ENCODE measurements around the gene VGLL4.
"Not testable (repeated sequence)": the region's sequence is repeated elsewhere in the genome, so short reads cannot be mapped to it uniquely, and the experiment has no call there.

Gene VGLL4

DNA sequence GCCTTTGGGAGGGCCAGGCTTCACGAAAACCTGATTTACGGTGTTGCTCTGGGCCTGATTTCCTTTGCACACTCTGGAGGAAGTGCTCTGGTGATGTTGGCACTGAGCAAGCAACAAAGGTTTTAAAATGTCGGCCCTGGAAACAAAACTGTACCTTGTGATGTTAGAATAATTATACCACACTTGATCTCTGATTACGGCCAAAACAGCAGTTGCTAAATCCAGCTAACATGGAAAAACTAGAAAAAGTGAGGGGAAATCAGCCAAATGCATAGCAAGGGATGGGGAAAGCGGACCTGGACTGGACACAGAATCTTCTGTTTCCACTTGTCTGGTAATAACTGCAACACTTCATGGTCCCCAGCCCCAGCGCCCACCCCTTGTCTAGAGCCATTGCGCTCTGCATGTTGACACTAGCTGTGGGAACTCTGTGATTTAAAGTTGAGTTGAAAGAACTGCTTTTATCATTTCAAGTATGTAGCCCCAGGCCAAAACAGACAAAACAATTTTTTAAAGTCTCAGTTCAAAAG, 120.1 kb downstream of the VGLL4 start:
- DNase-seq = no peak

DNA sequence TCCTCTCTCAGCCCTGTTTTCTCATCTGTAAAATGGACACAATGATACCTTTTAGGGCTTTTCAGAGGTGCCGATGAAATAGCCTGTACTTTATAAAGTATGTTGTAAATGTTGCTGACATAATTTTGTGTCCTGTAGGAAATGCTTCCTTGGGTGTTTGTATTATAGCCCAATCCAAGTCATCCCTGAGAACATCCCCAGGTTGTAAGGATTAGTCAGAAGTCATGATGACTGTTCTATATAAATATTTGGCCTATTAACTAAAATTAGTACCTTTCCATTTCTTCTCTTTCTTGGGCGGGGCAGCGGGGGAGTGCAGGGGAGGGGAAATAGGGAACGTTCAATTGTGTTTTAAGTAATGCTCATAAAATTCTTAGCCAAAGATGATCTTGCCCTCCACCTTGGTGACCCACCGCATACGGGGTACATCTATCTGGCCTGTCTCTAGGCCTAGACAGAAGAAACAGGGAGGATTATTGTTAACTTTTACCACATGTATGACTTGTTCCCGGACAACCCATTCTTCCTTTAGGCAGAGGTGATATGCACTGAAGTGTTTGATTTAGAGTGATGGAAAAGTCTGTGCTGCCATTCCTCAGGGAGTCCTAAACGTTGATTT, 120.7 kb downstream of the VGLL4 start:
- no peak for DNase-seq

DNA sequence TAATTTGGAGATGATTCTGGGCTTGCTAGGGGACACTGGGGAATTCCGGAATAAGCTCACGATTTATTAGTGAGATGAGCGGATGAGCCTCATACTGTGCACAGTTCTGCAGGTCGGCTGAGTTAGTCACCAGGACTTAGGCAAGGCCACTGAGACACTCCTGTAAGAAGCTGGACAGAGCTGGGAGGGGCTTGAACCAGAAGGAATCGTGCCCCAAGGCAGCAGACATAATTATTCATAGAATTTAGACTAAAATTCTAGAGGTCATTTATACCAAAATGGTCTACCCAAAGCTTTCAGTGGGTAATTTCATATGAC, 121.4 kb downstream of the VGLL4 start:
- no peak for DNase-seq

DNA sequence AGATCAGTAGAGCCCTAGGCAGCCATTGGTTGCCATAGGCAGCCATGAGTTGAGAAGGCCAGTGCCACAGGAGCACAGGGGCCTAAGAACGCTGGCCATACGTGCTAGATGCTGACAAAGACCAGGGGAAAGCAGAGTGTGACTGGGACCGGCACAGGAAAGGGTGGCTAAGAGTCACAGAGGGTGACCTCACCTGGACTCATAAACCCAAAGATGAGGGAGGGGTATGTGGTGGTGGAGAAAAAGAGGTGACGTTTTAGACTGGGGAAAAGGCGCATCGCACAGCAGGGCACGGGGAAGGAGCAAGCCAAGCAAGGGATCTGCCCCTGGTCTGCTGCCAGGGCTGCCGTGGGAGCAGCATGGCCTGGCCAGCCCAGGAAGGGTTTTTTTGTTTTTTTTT, 122.5 kb downstream of the VGLL4 start:
- DNase-seq = no peak

DNA sequence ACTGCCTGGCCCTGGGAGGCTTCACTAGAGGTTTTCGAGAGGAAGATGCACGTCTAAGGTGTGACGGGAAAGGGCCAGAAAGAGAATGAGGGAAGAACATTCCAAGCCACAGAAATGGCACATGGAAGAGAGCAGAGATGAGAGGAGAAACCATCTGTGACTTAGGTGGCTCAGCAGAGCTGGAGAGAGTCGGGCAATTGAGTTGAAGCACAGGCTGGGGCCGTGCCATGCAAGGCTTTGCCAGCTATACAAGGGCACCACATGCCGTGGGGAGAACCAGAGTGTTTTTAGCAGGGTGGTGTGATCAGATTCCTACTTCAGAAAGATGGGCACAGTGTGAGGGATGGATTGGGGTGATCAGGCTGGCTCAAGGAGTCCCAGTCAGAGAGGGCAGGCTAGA, 126.1 kb downstream of the VGLL4 start:
- no peak for DNase-seq

DNA sequence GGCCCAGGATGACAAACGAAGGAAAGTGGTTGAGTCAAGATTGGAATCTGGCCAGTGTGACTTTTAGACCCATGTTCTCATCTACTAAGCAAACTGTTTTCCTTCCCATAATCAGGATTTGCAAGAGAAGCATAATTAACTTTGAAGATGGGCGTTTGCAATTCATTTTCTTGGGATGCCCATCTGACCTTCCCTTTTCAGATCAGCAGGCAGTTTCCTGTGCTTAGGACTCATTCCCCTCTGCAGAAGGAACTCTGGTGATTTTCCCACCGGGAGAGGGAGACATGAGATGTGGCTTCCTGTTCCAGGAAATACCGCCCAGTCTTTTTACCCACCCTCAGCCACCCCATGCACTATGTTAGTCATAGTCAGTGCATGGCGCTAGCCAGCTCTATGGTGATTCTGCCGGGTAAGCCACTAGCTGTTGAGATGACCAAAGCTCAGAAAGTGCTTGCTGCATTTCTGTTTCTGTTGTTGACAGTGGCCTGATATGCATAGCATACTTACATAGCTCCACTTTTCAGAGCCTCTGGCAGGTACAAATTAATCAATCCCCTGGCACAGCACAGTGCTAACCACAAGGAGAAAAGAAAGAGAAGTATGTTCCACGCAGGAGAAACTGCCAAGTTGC, 129.4 kb downstream of the VGLL4 start:
- DNase-seq = no peak

DNA sequence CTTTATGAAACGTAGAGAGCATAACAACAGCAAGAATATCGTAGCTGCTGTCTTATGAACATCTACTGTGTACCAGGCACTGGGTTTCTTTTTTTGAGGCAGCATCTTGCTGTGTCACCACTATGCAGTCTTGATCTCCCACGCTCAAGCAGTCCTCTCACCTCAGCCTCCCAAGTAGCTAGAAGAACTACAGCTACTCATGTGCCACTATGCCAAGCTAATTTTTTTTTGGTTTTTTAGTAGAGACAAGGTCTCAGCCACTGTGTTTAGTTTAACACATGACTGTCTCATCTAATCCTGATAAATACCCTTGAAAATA, 129.9 kb downstream of the VGLL4 start:
- no peak for DNase-seq

DNA sequence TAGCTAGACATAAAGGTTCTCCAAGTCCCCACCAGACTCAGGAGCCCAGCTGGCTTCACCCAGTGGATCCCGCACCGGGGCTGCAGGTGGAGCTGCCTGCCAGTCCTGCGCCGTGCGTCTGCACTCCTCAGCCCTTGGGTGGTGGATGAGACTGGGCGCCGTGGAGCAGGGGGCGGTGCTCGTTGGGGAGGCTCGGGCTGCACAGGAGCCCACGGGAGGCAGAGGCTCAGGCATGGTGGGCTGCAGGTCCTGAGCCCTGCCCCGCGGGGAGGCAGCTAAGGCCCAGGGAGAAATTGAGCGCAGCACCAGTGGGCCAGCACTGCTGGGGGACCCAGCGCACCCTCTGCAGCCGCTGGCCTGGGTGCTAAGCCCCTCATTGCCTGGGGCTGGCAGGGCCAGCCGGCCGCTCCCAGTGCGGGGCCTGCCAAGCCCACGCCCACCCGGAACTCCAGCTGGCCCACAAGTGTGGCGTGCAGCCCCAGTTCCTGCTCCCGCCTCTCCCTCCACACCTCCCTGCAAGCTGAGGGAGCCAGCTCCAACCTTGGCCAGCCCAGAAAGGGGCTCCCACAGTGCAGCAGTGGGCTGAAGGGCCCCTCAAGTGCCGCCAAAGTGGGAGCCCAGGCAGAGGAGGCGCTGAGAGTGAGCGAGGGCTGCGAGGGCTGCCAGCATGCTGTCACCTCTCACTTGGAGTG, 130.4 kb downstream of the VGLL4 start:
- DNase-seq = not testable (repeated sequence)

DNA sequence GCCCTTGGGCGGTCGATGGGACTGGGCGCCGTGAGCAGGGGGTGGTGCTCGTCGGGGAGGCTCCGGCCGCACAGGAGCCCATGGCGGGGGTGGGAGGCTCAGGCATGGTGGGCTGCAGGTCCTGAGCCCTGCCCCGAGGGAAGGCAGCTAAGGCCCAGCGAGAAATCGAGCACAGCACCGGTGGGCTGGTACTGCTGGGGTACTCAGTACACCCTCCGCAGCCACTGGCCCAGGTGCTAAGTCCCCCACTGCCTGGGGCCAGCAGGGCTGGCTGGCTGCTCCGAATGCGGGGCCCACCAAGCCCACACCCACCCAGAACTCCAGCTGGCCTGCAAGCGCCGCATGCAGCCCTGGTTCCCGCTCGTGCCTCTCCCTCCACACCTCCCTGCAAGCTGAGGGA, 132.1 kb downstream of the VGLL4 start:
- not testable (repeated sequence) for DNase-seq

DNA sequence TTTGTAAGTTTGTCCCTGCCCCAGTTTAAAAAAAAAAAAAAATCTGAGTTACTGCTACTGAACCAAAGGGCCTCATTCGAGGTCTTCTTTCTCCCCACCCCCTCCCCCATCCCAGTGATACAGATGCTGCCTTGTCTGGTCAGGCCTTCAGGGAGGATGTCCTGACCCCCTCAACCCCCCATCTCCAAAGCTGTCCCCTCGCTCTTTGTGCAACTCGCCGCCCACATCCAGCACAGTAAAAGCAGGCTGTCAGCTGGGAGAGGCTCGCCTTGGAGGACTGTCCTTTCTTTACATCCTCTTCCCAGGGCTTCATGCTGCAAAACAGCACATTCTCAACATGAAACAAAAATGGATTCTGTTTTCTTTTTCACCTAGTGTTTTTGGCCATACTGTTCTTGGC, 133.4 kb downstream of the VGLL4 start:
- DNase-seq = no peak

DNA sequence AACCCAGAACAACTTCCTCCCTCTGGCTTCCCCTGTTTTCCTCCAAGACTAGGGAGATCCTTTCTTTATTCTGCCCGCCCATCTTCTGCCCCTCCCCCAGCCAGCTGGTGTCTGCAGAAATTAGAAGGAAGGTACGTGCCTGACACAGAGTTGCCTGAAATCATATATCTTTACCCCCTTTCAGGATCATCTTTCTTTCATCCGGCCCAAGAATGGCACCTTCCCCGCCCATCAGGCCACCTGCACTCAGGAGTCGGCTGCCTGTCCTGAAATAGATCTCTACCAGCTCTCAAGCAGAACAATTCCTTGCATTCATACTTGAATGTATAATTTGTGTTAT, 133.7 kb downstream of the VGLL4 start:
- no peak for DNase-seq

DNA sequence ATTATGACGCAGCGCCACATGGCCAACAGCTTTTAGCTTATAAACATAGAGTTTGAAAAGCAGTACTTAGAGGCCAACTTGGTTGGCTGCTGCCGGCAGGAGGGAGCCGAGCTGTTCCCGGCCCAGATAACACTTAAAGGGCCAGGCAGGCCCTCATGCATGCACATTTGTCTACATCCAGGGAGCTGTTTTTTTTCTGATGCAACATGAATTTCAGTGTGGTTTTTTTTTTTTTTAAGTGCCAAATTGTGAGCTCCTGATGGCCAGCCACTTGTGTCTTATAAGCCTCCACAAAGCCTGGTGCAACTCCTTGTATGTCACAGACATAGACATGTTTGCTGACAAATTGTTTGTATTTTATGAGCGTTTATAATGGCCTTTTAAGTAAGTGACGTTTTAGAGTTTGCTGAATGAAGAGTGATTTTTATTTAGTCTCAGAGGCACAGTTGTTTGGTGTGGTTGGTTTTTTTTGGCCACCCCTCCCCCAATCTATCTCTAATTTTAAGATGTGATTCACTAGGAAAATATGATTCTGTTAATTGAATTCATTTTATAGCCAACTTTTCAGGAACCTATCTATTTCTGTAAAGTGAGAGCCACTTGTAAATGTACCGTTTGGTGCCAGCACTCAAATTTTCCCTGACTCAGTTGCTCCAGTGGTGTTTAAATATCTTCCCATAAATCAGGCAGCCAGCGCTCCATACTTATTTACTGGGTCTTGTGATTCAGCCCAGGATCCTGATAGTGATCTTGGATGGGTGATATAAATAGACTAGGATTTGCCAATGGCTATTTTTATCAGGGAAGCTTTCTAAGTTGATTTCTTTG, 134.3 kb downstream of the VGLL4 start:
- DNase-seq = peak; percentile 44

DNA sequence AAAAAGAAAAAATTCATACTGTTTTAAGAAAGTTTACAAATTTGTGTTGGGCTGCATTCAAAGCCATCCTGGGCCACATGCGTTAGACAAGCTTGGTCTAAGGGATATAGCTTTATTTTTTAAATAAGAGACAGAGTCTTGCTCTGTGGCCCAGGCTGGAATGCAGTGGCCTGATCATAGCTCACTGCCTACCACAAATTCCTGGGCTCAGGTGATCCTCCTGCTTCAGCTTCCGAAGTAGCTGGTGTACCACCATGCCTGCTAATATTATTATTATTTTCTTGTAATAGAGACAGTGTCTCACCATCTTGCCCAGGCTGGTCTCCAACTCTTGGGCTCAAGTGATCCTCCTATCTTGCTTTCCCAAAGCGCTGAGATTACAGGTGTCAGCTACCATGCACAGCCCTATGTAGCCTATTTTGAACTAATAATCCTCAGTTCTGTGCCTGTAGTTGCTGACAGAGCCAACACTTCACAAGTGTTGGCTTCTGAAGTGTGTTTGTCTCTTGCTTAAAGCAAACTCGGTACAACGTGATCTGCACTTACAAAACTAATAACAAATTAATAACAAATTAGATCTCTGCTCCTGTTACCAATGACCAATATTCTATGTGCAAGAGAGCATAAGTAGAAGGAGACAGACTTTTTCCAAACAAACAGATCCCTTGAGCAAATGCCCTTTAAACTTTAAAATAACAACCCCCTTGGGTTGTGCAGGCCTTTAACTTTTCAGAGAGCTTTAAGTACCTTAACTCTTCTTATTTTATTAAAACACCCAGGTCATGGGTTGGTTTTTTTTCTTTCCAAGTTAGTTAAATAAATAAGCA, 135.2 kb downstream of the VGLL4 start:
- DNase-seq = no peak

DNA sequence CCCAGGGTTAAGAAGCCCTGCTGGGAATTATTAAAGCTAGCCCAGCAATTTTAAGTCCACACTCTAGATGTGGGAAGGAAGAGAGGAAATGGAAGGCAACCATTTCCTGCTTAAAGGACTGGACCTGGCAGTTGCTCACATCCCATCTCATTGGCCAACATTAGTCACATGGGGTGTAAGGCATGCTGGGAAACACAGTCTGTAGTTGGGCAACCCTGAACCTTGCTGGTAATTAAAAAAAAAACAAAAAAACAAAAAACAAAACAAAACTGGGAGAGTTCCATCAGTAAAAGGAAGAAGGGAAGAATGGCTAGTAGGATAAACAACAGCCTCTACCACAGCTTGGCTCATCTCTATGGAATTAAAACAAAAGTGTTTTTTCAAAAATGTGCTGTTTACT, 136.0 kb downstream of the VGLL4 start:
- no peak for DNase-seq
